Stimulated activated CD8-positive, alpha-beta memory T cell treated with anti-CD3 and anti-CD28 coated beads, Interleukin-7, amount 100 ng/mL, for 48 hours (primary cell): ENCODE results near the gene CDC20.

Source experiments
- DNase-seq, 2 donors: peaks; one replicate each; pipeline ENCODE4 v3.0.0-alpha.2; 2020; ENCODE audit warnings: low read depth in 1 of 2; ENCODE audit errors: extremely low read depth in 1 of 2

CDC20 gene

DNA sequence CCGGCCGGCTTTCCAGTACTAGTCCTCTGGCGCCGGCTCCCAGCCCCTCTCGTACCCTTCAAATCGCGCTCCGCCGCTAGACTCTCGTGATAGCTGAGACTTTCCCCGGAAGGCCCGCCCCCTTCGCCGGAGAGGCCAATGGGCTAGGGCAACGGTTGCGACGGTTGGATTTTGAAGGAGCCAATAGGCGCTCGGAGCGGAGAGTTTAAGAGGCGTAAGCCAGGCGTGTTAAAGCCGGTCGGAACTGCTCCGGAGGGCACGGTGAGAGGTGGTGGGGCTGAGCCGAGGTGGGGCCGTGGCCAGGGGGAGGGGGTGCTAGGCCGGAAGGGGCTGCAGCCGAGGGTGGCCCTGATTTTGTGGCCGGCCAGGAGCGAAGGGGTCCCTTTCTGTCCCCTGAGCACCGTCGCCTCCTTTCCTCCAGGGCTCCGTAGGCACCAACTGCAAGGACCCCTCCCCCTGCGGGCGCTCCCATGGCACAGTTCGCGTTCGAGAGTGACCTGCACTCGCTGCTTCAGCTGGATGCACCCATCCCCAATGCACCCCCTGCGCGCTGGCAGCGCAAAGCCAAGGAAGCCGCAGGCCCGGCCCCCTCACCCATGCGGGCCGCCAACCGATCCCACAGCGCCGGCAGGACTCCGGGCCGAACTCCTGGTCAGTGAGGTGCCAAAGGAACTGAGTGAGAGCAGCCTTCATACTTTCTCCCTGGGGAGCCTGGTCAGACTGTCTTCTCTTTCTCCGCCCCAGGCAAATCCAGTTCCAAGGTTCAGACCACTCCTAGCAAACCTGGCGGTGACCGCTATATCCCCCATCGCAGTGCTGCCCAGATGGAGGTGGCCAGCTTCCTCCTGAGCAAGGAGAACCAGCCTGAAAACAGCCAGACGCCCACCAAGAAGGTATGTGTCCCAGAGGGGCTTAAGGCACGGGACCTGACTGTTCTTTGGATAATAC is at the start of gene CDC20:
Gene CDC20, plus strand, starts transcription at position 236 of the 948 bp plus-strand sequence. Its CDS starts 235 bp downstream, at position 471.
- DNase-seq: peak; percentile 99

DNA sequence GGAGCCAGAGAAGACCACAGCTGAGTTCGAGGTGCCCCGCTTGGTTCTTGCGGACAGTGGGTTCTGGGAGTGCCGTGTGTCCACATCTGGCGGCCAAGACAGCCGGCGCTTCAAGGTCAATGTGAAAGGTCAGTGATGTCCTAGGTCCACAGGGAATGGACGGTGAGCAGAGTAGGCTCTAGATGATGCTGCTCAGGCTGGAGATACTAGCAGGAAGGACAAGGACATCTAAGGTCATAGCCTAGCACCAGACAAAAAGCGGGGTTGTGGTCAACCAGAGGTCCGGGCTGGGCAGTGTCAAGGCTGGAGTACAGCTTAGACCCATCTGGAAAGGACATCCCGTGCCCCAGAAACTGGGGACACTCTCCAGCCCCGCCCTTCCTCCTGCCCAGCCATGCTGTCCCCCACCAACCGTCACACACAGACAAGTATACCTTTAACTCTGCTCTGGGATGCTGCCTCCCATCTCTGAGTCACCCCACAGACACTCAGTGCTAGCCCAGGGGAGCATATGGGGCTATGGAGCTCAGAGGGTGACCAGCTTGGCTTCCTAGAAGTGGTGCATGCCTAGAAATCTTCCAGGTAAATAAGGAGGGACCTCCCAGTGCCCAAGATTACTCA is 49.3 kb upstream of the CDC20 start:
- DNase-seq: no peak

DNA sequence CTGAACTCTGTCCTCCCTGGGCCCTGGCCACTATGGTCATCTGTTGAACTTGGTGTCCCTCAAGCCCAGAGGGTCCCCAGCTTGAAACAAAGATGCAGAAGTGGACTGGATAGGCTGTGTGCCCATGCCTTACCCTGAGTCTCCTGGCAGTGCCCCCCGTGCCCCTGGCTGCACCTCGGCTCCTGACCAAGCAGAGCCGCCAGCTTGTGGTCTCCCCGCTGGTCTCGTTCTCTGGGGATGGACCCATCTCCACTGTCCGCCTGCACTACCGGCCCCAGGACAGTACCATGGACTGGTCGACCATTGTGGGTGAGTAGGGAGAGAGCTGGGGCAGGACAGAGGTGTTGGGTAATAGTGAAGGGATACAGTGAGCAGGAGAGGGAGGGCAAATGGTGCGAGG is 47.3 kb upstream of the CDC20 start:
- DNase-seq: no peak

DNA sequence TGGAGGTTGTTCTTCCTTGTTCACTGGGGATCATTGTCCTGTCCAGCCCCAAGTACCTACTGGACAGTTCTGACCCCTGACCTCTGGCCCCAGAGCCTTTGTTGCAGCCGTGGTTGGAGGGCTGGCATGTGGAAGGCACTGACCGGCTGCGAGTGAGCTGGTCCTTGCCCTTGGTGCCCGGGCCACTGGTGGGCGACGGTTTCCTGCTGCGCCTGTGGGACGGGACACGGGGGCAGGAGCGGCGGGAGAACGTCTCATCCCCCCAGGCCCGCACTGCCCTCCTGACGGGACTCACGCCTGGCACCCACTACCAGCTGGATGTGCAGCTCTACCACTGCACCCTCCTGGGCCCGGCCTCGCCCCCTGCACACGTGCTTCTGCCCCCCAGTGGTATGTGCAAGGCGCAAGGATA is 46.6 kb upstream of the CDC20 start:
- no peak for DNase-seq

DNA sequence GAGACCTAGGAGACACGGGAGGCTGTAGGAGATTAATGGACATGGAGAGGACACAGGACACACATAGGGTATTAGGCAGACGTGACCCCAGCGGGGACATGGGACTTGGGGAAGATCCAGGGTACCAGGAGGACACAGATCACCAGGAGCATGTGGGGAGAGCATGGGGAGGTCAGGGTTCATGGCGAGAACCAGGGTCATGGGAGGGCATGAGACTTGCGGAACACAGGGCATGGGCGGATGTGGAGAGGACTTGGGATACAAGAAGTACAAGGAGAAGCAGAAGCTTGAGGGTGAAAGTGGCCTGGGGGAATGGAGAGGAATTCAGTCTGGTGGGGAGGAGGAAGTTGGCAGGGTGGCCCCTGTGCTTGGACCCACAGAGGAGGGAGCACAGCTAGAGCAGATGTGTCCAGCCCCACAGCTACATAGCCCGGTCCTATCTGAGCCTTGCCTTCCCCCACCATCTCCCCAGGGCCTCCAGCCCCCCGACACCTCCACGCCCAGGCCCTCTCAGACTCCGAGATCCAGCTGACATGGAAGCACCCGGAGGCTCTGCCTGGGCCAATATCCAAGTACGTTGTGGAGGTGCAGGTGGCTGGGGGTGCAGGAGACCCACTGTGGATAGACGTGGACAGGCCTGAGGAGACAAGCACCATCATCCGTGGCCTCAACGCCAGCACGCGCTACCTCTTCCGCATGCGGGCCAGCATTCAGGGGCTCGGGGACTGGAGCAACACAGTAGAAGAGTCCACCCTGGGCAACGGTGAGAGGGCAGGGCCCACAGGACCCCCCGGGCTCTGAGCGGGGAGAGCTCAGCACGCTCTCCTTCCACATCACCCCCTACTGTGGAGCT is 45.9 kb upstream of the CDC20 start:
- no peak for DNase-seq

DNA sequence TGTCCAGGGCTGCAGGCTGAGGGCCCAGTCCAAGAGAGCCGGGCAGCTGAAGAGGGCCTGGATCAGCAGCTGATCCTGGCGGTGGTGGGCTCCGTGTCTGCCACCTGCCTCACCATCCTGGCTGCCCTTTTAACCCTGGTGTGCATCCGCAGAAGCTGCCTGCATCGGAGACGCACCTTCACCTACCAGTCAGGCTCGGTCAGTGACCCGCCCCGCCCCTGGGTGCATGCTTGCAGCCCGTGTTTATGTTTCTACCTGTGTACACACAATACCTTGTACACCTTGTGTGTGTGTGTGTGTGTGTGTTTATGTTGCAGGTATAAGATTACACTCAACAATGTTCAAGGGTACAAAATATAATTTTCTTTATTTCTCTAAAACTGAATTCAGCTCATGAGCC is 45.0 kb upstream of the CDC20 start:
- DNase-seq: no peak

DNA sequence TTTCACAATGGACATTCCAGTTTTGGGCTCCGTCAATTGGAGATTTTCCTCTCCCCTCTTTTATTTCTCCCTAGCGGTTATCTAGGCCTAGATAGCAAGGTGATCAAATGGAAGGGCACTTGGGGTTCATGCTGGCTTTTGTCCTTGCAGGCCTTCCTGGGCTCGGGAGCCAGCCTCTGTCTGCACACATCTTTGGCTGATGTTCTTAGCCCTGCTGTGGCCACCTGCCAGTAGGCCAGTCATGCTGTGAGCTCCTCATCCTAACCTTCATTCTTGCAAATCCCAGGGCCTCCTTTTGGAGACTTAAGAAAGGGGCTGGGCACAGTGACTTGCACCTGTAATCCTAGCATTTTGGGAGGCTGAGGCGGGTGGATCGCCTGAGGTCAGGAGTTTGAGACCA is 44.5 kb upstream of the CDC20 start:
- no peak for DNase-seq

DNA sequence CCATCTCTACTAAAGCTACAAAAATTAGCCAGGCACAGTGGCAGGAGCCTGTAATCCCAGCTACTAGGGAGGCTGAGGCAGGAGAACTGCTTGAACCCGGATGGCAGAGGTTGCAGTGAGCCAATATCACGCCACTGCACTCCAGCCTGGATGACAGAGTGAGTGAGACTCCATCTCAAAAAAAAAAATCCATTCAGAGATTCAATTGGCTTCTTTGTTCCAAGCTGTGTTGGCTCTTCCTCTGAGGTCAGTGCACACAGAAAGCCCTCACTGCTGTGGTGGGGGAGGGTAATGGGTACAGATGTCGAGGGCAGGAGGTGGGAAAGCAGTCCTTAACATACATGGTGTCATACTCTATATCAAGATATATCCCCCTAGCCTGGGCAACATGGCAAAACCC is 43.3 kb upstream of the CDC20 start:
- DNase-seq: no peak

DNA sequence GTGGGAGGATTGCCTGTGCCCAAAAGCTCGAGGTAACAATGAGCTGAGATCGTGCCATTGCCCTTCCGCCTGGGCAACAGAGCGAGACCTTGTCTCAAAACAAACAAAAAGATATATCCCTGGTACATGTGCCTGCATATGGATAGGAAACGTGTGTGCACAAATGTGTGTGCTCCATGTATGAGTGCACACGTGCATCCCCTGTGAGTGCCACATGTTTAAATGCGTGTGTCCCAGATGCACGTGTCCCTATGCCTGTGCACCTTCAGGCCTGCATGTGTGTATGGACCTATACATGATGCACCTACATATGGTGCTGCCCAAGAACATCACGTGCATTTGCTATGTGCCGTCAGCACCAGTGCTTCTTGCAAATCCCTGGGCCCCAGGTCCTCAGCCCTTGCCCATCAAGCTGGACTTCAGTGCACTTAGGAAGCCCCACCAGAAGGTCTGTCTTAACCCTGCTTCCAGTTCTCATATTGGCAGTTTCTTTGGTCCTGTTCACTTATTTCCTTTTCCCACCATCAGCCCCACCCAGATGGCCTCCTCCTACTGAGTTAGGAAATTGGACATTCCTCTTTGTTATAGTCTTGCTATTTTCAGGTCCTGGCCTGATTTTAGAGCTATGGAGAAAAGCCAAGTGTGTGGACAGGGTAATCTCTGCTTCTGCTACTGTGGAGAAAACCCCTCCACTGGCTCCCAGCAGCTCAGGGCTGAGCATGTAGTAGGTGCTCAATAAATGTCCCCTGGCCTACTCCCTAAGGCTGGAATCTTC is 42.6 kb upstream of the CDC20 start:
- no peak for DNase-seq

DNA sequence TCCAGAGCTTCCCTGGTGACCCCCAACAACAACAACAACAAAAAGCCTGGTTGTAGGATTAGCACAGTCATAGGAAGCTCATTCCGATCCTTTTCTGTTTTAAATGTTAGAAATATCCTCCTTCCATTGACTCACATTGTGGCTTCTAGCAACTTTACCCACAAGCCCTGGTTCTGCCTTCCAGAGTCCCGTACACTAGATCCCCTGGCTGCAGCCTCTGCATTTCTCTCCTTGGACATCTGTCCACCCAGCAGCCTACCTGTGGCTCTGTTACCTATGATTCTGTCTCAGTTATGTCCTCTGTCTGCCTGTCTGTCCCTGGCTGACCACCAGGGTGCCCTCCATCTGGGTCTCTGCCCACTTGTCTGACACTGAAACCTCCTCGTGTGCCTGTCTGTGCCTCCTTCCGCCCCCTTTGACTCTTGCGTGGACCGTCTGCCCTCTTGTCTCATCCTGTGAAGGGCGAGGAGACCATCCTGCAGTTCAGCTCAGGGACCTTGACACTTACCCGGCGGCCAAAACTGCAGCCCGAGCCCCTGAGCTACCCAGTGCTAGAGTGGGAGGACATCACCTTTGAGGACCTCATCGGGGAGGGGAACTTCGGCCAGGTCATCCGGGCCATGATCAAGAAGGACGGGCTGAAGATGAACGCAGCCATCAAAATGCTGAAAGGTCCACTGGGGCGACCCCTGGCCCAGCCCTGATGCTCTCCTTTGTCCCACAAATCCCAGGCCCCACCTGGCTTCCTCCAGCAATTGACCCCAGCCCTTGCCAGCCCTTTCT is 41.9 kb upstream of the CDC20 start:
- no peak for DNase-seq

DNA sequence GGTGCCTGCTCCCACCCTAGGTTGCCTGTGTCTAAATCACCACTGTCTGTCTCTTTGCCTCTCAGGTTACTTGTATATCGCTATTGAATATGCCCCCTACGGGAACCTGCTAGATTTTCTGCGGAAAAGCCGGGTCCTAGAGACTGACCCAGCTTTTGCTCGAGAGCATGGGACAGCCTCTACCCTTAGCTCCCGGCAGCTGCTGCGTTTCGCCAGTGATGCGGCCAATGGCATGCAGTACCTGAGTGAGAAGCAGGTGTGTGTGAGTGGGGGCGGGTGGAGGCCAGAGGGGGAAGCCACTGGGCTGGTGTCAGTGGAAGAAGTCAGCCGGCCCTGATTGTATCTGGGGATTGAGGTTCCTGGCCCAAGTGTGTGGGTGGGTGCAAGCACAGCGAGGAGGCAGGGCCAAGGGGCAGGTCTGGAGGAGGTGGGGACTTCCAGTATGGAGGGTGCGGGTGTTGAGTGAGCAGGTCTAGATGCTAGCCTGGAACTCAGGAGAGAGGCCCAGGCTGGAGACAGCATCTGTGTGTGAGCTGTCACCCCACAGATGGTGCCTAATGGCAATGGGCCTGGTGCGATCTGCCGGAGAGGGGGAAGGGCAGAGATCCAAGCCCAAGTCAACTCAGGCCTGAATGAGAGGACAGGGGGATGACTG is 40.8 kb upstream of the CDC20 start:
- DNase-seq: no peak

DNA sequence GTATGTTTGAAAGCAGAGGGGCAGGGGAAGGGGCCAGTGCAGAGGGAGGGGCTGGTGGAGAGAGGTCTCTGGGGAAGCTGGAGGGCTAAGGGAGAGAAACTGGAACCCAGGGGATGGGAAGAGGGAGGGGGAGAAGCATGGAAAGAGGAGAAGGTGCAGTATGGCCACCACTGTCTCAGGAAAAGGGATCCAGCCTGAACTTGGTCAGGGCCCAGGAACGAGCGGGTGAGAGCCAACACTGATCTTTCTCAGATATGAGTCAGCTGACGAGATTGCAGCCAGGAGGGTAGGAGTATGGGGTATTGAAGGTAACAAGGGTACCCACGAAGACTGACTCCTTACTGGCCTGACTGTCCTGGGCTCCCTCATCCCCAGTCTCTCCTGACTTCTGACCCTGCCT is 40.0 kb upstream of the CDC20 start:
- DNase-seq: no peak

DNA sequence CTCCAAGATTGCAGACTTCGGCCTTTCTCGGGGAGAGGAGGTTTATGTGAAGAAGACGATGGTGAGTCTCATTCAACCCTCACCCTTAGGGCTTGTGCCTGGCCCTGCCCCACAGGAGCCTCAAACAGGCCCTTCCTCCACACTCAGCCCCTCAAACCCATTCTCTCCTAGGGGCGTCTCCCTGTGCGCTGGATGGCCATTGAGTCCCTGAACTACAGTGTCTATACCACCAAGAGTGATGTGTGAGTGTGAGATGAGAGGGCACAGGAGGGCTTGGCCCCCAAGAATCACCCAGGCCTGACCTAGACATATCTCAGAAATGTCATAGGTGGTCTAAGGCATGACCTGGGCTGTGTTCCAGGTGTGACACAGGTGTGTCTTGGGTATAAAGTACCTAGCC is 39.5 kb upstream of the CDC20 start:
- DNase-seq: no peak

DNA sequence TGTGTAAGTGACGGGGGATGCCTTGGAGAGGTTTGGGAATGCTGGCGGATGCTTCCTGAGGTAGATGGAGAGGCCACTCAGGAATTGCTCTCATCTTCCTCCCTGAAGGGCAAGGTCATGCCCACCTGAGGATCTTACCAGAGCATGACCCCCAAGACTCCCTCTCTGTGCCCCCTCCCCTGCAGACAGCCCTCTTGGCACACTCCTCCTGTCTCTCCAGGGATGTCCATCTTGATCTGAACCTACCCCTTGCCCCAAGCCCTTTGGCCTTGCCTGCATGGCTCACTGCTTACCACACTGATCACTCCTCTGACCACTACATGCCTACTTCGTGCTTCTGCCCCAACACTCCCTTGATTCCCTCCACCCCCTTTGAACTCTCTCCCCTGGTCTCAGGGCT is 39.0 kb upstream of the CDC20 start:
- DNase-seq: no peak

DNA sequence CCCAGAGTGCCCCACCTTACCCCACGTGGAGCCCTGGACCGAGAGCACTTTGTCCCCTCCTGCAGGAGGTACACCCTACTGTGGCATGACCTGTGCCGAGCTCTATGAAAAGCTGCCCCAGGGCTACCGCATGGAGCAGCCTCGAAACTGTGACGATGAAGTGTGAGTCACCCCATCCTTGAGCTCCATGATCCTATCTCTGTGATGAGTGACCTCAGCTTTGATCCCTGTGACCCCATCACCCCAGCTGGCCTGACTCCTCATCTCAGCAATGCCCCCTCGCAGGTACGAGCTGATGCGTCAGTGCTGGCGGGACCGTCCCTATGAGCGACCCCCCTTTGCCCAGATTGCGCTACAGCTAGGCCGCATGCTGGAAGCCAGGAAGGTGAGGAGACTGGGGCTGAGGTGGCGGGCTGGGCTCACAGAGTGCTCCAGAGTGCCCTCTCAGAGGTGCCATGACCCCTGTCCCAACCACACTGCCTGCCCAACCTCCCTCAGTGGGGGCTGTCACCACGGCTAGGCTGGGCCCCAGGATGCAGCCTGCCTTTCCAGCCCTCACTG is 37.4 kb upstream of the CDC20 start:
- DNase-seq: no peak

DNA sequence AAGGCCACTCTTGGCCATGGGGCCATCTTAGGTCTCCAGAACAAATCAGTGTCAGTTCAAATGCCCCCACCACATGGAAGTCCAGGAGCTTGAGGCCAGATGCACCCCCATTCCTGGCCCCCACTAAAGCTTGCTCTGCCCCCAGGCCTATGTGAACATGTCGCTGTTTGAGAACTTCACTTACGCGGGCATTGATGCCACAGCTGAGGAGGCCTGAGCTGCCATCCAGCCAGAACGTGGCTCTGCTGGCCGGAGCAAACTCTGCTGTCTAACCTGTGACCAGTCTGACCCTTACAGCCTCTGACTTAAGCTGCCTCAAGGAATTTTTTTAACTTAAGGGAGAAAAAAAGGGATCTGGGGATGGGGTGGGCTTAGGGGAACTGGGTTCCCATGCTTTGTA is 36.3 kb upstream of the CDC20 start:
- no peak for DNase-seq

DNA sequence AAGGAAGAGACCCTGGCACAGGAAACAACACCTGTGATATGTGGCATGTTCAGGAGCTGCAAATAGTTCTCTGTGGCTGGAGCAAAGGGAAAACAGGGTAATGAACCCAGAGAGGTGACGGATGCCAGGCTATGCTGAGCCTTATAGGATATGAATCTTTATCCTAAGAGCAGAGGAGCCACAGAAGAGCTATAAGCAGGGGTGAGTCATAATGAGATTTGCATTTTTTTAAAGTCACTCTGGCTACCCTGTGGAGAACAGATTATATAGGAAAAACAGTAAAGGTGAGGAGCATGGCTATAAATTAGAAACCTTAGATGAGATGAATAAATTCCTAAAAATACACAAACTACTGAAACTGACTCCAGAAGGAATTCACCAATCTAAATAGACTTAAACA is 34.0 kb upstream of the CDC20 start:
- no peak for DNase-seq

DNA sequence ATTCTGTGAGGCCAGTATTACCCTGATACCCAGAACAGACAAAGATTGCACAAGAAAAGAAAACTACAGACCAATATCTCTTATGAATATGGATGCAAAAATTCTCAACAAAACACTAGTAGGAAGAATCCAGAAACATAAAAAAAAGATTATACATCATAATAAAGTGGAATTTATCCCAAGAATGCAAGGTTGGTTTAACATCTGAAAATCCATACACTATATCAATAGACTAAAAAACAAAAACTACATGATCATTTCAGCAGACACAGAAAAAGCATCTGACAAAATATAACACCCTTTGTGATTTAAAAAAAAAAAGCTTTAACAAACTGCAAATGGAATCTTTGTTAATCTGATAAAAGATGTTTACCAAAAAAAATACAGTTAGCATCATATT is 33.4 kb upstream of the CDC20 start:
- DNase-seq: no peak
